Frontal cortex (tissue), 4 donors: ENCODE measurements around the gene BTBD10. TPM values are rescaled to one million over a fixed set of nuclear protein-coding genes. Genes with fewer than 3 reads are reported as not detected.
"Not testable (repeated sequence)": the region's sequence is repeated elsewhere in the genome, so short reads cannot be mapped to it uniquely, and the experiment has no call there.

Experiments used
- DNase-seq, 2 donors: peaks; one replicate each; pipeline ENCODE4 v3.0.0; 2012; ENCODE audit warnings: low spot score in 2 of 2
- FAIRE-seq: peaks from 2 replicates; lab custom pipeline; 2012; peaks lifted over from hg19 to GRCh38; lab: Jason Lieb, UNC
- total RNA-seq: library from RNA; depleted of rRNA; stranded (reverse); fragments of >200 nt; gene quantifications from one replicate; pipeline ENCODE4 v1.2.3, GENCODE V29; 2014
- donor health status: control.
- donor health status: control.
- donor health status: control.

Gene BTBD10
- total RNA-seq, 1 donor from 2014 or later = 271 TPM

DNA sequence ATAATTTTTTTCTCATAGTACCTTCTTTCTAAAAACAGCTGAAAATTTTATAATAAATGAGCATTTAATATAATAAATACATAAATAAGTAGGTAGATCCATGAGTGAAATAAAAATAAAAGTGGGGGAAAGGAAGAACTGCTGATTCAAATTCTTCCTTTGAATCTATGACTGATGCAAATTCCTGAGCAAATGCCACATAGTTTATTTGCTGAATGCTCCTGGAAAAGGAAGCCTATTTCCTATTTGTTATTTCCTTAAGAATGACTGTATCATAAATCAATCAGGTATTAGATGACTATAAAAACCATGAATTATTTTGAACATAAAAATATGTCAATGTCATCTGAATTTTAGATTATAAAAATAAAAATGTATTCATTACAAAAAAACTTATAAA lies 16.6 kb downstream of the BTBD10 start:
- FAIRE-seq = peak; percentile 21
- DNase-seq = no peak

DNA sequence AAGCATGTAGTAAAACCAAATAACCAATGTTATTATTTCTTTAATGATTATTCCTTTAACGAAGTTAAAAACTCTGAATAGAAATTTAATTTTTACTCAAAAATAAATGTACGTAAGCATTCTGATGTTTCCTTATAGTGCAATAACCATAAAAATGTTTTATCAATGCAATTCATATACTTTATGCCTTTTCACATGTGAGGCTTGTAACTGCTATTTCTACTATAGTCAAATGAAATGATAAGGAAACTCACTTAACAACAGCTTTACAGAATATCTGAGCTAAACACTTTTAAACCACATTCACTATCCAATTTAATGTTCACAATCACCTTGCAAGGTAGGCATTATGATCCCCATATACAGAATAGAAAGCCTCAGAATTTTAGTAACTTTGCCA lies 17.4 kb downstream of the BTBD10 start:
- no peak for FAIRE-seq
- no peak for DNase-seq

DNA sequence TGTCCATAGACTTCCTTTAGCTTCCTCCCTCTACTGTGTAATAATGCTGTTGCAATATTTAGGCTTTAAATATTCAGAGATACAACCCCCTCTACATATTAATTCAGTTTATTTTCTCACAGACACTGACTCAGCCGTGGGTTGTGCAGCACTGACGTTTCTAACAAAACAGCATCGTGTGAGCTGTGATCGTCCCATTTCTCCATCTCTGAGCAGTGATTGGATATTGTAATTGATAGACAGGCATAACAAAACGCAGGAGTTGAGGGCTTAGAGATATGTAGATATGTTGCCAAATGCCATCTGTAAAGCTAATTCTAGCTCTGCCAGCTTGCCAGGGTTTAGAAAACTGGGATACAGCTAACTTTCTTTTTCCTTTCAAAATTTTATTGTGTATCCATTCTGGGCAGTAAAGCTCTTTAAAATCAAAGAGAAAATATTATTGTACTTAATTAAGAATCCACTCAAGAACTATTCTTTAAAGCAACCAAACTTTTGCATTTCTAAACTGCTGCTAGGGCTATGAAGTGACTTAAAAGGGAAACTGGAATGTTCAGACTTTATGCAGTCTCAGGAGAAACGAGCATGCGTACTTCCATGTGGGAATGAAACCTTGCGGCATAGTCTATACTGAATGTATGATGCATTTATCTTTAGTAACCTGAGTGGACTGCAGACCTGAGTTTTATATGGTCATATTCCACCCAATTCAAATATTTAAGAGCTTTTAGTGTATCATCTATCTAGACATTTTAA lies 22.7 kb downstream of the BTBD10 start:
- FAIRE-seq = no peak
- peak in 1 of 2 donors; percentile 24 for DNase-seq

DNA sequence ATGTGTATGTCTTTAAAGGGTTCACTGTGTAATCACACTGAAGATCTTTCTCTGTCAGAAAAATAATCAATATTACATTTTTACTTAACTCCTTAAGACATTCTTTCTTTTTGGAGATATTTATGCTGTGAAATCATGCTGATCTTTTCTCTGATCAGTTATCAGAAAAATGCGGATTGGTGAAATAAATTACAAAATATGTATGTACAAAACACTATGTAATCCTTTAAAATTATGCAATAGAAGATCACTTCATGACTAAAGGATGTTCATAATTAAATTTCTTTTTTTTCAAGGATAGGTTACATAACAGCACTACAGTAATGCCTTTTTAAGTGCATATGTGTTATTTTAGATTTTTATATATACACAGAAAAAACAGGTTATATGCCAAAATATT lies 24.7 kb downstream of the BTBD10 start:
- FAIRE-seq (no peak), DNase-seq (no peak)

DNA sequence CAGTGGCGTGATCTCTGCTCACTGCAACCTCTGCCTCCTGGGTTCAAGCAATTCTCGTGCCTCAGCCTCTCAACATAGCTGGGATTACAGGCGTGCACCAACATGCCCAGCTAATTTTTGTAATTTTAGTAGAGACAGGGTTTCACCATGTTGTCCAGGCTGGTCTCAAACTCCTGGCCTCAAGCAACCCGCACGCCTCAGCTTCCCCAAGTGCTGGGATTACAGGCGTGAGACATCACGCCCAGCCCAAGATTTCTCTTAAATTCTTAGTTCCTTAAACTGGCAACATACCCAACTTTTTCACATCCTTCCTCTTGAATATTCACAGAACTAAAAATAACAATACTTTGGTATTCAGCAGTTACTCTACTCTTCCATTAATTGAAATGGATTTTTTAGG lies 26.2 kb downstream of the BTBD10 start:
- DNase-seq, FAIRE-seq: not testable (repeated sequence)

DNA sequence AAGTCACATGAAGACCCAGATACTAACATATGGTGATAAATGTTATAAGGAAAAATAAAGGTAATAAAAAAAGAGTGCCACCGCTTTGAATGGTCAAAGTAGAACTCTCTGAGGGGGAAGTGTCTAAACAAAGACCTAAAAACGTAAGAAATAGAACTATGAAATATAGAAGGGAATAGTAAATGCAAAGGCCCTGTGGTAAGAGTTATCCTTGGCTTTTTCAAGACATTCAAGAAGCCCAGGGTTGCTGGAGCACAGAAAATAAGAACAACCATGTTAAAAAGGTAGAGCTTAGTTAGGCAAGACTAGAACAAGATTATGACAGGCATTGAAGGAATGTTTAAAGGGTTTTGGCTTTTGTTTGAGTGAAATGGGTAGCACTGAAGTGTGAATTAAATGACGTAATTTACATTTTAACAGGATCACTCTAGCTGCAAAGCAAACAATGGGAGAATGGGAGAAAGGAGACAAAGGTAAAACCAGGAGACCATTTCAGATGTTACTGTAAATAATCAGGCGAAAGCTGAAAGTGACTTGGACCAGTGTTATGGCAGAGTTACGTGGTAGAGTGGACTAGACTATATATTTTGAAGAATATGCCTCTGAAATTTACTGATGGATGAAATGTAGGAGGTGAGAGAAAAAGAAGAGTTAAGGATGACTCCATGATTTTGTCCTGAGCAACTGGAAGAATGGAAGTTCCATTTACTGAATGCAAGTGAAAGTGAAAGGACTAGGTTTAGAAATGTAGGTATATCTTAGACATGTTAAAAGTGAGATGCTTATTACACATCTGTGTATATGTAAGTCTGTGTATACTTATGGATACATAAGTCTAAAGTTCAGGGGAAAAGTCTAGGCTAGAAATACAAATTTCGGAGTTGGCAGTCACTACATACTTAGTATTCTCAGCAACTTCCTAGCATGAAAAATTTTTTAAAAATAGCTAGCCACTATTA lies 28.5 kb downstream of the BTBD10 start:
- DNase-seq (no peak), FAIRE-seq (no peak)

DNA sequence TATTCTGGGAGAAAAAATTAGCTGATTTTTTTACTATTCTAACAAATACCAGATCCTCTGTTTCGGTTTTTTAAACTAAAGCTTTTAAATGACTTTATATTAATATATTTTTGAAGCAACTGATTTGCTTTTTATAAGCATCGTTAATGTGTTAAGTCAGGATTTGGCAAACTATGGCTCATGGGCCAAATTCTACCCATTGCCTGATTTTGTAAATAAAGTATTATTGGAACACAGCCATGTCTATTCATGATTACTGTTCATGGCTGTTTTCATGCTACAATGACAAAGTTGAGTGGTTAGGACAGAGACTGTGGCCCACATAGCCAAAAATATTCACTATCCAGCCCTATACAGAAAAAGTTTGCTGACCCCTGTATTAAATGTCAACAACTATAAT lies 29.6 kb downstream of the BTBD10 start:
- FAIRE-seq = no peak
- DNase-seq = no peak

DNA sequence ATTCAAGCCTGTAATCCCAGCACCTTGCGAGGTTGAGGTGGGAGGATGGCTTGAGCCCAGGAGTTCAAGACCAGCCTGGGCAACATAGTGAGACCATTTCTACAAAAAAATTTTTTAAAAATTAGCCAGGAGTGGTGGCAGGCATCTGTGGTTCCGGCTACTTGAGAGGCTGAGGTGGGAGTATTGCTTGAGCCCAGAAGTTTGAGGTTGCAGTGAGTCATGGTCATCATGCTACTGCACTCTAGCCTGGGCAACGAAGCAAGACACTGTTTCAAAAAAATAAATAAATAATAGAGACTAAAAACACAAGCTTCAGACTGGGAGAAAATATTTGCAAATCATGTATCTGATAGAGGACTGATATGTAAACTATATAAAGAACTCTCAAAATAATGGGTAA lies 33.2 kb downstream of the BTBD10 start:
- no peak for FAIRE-seq
- DNase-seq = no peak

DNA sequence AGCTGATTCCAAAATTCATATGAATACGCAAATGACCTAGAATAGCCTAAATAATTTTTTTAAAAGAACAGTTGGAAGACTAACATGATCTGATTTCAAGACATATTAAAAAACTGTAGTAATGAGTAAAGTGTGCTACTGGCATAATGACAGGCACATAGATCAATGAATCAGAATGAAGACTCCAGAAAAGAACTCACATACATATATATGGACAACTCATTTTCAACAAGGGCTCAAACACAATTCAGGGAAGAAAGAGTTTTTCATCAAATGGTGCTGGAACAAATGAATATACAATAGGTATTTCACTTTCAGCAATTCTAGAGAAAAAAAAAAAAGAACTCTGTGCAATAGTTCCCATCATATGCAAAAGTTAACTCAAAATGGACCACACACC lies 33.7 kb downstream of the BTBD10 start:
- DNase-seq (no peak), FAIRE-seq (no peak)

DNA sequence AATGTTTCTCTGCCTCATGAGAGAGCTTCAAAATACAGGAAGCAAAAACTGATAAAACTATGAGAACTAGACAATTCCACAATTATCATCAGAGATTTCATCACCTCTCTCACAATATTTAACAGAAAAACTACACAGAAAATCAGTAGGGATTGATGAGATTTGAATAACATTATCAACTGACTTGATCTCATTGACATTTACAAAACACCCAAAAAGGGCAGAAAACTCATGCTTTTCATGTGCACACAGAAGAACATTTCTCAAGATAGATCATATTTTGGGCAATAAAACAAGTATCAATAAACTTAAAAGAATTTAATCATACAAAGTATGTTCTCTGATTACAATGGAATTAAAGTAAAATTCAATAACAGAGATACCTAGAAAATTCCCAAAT lies 35.6 kb downstream of the BTBD10 start:
- FAIRE-seq = no peak
- DNase-seq = no peak

DNA sequence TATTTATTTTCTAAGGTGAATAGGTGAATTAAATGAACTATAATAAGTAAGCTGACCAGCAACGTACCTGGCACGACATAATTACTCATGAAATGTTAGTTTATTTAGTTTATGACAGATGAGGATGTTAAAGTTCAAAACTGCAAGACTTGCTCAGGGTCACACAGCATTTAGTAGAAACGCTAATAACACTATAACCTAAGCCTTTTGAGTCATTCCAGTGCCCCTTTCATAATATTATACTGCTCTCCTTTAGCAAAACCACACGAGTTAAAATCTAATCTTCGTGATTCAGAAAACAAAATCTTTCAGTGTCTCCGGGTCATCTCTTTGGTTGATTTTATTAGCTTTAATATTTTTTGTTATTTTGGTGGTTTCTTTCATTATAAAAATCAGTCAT lies 39.6 kb downstream of the BTBD10 start:
- DNase-seq = no peak
- FAIRE-seq = no peak

DNA sequence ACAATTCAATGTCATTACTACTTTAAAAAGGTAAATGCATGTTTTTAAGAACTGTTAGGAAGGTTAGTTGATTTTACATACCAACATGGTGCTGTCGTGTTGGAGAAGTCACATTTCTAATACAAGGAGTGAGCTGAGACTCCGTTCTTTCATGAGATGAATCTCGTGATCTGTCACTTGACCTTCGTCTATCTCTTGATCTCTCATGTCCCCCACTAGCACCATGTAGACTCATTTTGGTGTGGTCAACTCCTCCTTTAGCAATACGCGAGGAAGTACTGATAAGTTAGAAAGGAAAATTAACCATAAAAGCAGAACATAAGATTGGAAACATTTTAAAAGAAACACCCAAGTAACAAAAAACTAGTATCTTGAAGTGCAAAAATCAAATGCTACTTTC lies 41.5 kb downstream of the BTBD10 start:
- no peak for FAIRE-seq
- no peak for DNase-seq

DNA sequence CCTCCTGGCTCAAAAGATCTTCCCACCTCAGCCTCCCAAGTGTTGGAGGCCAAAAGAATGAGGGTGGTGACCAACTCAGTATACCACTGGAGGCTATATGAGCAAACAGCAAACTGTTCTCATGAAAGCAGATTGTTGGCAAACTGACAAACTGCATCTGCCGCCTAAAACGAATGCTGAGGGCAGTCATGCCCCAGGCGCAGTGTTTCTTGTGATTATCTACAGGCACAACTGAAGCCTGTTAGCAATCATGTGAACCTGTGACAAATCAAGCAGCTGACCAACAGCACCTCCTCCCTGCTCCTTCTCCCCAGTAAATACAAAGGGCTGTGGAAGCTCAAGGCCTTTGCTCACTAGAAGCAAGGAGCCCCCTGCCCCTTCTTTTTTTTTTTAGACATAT lies 47.8 kb downstream of the BTBD10 start:
- no peak for FAIRE-seq
- no peak for DNase-seq

DNA sequence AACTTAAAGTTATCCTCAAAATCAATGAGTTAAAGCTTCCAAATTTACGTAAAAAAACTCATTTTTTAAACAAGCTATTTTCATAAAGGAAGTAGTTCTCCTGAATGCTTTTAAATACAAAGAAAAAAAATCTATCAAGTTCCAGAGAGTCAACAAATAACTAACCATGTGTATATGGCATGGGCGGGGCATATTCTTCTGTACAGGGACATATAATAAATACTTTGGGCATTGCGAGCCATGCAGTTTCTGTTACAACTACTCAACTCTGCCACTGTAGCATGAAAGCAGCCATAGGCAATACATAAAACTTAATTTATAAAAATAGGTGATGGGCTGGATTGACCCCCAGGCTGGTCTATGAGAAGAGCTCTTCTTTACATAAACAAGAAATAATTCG lies 57.8 kb downstream of the BTBD10 start:
- no peak for FAIRE-seq
- DNase-seq = no peak

DNA sequence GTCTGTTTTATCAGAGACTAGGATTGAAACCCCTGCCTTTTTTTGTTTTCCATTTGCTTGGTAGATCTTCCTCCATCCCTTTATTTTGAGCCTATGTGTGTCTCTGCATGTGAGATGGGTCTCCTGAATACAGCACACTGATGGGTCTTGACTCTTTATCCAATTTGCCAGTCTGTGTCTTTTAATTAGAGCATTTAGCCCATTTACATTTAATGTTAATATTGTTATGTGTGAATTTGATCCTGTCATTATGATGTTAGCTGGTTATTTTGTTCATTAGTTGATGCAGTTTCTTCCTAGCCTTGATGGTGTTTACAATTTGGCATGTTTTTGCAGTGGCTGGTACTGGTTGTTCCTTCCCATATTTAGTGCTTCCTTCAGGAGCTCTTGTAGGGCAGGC lies 64.7 kb downstream of the BTBD10 start:
- FAIRE-seq, DNase-seq: not testable (repeated sequence)

DNA sequence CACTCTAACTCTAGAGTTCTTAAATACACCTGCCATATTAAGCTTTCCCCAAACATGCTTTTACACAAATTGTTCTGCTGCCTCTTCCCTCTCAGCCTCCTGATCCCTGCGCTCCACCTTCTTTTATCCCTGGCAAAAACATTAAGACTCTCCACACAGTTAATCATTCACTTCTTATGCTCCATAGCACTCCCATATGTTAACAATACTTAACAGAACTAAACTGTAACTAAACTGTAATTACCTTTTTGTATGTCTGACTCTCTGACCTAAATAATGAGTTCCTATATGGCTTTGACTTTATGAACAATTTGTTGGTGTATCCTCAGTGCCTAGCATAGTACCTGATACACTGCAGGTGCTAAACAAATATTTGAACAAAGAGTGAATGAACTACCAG lies 71.8 kb downstream of the BTBD10 start:
- DNase-seq = no peak
- no peak for FAIRE-seq

DNA sequence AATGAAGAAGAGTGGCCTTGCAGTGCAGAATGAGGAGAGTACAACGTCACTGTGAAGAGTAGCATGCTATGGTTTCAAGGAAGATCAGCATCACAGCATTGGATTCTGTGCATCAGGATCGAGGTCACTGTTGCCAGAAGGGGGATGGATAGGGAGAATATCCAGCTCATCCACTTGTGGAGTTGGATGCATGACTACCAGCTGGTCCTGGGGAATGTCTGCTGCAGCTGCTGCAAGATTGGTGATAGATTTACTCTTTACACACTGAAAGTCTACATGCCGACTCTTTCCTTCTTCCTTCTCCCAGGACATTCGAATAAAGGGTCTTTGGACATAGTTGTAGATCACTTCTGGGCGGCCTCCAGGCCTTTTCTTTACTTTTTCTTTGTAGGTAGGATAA lies 74.3 kb downstream of the BTBD10 start:
- no peak for DNase-seq
- no peak for FAIRE-seq

DNA sequence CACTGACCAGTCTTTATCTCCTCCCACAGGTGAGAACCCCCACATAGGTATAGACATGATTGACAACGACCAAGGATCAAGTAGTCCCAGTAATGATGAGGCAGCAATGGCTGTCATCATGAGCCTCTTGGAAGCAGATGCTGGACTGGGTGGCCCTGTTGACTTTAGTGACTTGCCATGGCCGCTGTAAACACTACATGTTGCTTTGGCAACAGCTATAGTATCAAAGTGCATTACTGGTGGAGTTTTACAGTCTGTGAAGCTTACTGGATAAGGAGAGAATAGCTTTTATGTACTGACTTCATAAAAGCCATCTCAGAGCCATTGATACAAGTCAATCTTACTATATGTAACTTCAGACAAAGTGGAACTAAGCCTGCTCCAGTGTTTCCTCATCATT lies 76.5 kb downstream of the BTBD10 start:
- DNase-seq (no peak), FAIRE-seq (no peak)

DNA sequence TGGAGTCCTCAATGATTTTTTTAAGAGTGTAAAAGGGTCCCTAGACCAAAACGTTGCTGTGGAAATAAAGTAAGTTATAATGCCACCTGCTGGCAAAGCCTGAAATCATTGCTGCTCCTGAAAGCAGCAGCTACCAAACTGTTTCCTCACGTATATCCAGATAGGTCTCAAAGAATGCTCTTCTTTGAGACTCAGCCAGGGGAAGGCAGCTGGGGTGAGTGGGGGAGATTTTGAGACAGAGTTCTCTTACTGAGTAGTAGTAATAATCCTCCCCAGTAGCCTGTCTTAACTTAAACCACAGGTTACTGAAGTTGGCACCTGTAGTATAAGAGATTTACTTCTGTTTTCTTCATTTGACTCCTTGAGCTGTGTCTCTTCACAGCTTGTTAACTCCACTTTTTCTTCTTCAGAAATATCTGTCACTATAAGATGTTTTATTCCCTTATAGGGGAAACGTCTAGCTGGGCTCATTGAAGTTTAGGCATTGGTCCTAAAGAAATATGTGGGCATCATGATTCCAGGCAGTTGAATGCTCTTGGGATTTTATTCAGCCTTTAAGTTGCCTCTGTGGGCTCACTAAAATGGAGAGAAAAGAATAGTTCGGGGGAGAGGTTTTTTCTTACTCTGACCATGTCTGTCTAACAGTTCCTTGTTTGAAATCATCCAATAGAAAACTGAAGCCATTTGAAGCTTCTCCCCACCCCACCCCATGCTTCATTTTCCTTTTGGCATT lies 77.9 kb downstream of the BTBD10 start:
- DNase-seq (peak in 1 of 2 donors; percentile 23), FAIRE-seq (no peak)

DNA sequence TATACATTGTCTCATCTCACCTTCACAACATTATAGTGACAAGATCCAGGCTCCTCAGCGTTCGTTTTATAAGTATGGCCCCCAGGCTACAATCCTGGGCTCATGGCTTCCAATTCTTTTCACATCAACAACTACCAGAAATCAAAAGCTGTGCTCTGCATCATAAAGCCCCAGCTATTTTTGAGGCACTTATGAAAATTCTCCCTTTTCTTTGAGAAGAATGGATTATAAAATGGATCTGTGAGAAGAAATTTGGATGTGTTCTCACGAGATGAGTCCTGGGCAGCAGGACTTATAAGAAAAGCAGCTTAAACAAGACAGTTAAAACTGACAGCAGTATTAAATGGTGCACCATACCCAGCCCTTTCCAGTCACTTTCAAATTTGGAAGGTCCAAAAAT lies 80.3 kb downstream of the BTBD10 start:
- FAIRE-seq (no peak), DNase-seq (no peak)

DNA sequence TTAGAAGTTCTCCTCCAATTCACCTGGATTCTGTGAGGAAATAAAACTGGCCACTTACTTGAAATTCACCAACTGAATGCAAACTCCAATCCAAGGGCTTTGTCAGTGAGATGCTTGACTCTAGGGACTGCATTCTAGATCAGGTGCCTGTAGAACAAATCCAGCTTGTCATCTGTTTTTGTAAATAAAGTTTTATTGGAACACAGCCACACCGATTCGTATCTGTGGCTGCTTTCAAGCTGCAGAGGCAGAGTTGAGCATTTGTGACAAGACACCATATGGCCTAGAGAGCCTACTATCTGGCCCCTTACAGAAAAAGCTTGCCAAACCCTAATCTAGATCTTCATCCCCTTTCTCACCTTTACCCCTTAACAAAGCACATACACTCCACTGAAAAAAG lies 82.3 kb downstream of the BTBD10 start:
- DNase-seq (no peak), FAIRE-seq (no peak)
